ENCODE results near the gene CPS1. TPM values are rescaled to one million over a fixed set of nuclear protein-coding genes. Genes with fewer than 3 reads are reported as not detected.

Gene CPS1
- total and polyA plus RNA-seq, 2 of the 8 experiments (the other 6 are each of a cell fraction or from before 2014, with no cell fraction given) = 7.9 to 15.7 TPM

GRCh38 chr2:210551001-210551400 lies 5.4 kb upstream of the CPS1 start:
- Histone ChIP-seq H4K5ac (ENCODE audit: insufficient read length, low read depth, low read length) (no peak overlapping the region), H3K36me3 (ENCODE audit: control insufficient read depth in 2 of 4, insufficient read depth in 4 of 4, low read length in 3 of 4) (no peaks in the 10 kb centered on the region), H3K4me1 (replicated peaks in 1 of 4; ENCODE audit: control insufficient read depth in 3 of 4, insufficient read depth in 4 of 4, low read length in 3 of 4) (peaks cover 0 to 2% (median 0%) of the 10 kb centered on the region in 4 experiments; a peak in 1 of 7 replicates), H4K20me1 (replicated peaks in 1 of 2; ENCODE audit: control insufficient read depth in 1 of 2, insufficient read depth in 2 of 2, low read length in 2 of 2) (no peaks in the 10 kb centered on the region), H3K23ac (ENCODE audit: insufficient read length) (no peak overlapping the region), H2BK20ac (ENCODE audit: low read length) (no peak overlapping the region), H4K91ac (replicated peaks; ENCODE audit: insufficient read length, low read length) (no peak overlapping the region), H3K23me2 (ENCODE audit: low read depth, low read length) (no peaks in the 10 kb centered on the region), H4K8ac (ENCODE audit: extremely low read depth, insufficient read depth, low read length) (no peak overlapping the region), H3K14ac (ENCODE audit: insufficient read length) (no peak overlapping the region), H2AFZ (ENCODE audit: low read length) (no peak overlapping the region), H2AK5ac (ENCODE audit: low read depth, low read length) (no peak overlapping the region), H3K79me2 (ENCODE audit: control insufficient read depth in 1 of 2, insufficient read depth in 2 of 2, low read length in 2 of 2) (no peaks in the 10 kb centered on the region), H2BK120ac (replicated peaks; ENCODE audit: low read depth, low read length) (no peak overlapping the region), H3K4ac (replicated peaks; ENCODE audit: insufficient read length, low read depth, low read length) (no peak overlapping the region), H3K4me3 (ENCODE audit: extremely low read depth in 1 of 4, insufficient read depth in 2 of 4, low read depth in 3 of 4, low read length in 4 of 4) (no peak overlapping the region), H3K4me2 (ENCODE audit: insufficient read depth in 1 of 2, low read depth in 2 of 2, low read length in 2 of 2) (no peak overlapping the region), H3K79me1 (ENCODE audit: low read depth, low read length) (no peaks in the 10 kb centered on the region), H3K9me3 (ENCODE audit: insufficient read depth in 2 of 2, low read depth in 1 of 2, low read length in 1 of 2) (no peaks in the 10 kb centered on the region), H2BK5ac (ENCODE audit: low read depth, low read length) (no peak overlapping the region), H3K9ac (replicated peaks in 1 of 4; ENCODE audit: extremely low read depth in 1 of 4, low read depth in 3 of 4, low read length in 3 of 4) (no peak overlapping the region), H3K27me3 (replicated peaks in 1 of 4; ENCODE audit: control insufficient read depth in 3 of 4, extremely low read depth in 1 of 4, insufficient read depth in 3 of 4, low read length in 3 of 4) (no peaks in the 10 kb centered on the region), H3K27ac (ENCODE audit: low read depth, low read length) (no peak overlapping the region), H2BK12ac (ENCODE audit: low read depth, low read length) (no peak overlapping the region), H2BK15ac (ENCODE audit: low read length) (no peak overlapping the region), H3K56ac (replicated peaks; ENCODE audit: insufficient read length, low read depth, low read length) (no peak overlapping the region), H3K18ac (ENCODE audit: extremely low read depth, low read length) (no peak overlapping the region)
- CTCF ChIA-PET (ENCODE audit: partially characterized antibody) = interaction anchor here (0.5 to 2.5 kb wide), 4 partner anchors 48 to 1865 kb away, joined by 3 to 11 read pairs (median 4); no protein-coding TSS in a partner anchor
- WGBS, 2 experiments (ENCODE audit: extremely low coverage in 1 of 2, insufficient coverage in 1 of 2, insufficient read length in 1 of 2, insufficient replicate concordance in 2 of 2, low coverage in 1 of 2, low lambda C conversion rate in 2 of 2, missing lambda C conversion rate in 1 of 2) = 89% methylated on average over 2 of the region's 2 CpGs; no CpG with 5 or more reads in 1 of the 2 experiments
- DNase-seq (ENCODE audit: low read depth in 1 of 2, low spot score in 2 of 2) (no peak), FAIRE-seq (no peak)
- TF ChIP-seq CTCF (IDR thresholded peaks at IDR 0.05; ENCODE audit: control extremely low read depth in 1 of 3, insufficient read depth in 1 of 3, low read depth in 1 of 3, low read length in 3 of 3) = no peak
- TF ChIP-seq SP4 (IDR thresholded peaks at IDR 0.05; ENCODE audit: low read length) = no peak
- POLR2A ChIA-PET (ENCODE audit: partially characterized antibody) = no interaction called here
